IPS-18a (cell line): ENCODE measurements around the gene ZFP69.
"Not testable (repeated sequence)": the region's sequence is repeated elsewhere in the genome, so short reads cannot be mapped to it uniquely, and the experiment has no call there.

Experiments
- H3K27ac ChIP-seq: one replicate; pipeline ENCODE4 v1.5.1; 2013; ENCODE audit warnings: low read length
- H3K27me3 ChIP-seq: one replicate; pipeline ENCODE4 v1.6.1; 2013; ENCODE audit warnings: mild to moderate bottlenecking, low read length; ENCODE audit not compliant: control insufficient read depth, insufficient read depth
- H3K36me3 ChIP-seq: one replicate; pipeline ENCODE4 v1.6.1; 2013; ENCODE audit warnings: low read depth, low read length; ENCODE audit not compliant: control insufficient read depth
- H3K4me1 ChIP-seq: one replicate; pipeline ENCODE4 v1.6.1; 2013; ENCODE audit warnings: low read depth, low read length; ENCODE audit not compliant: control insufficient read depth
- H3K4me3 ChIP-seq: one replicate; pipeline ENCODE4 v1.5.1; 2013; ENCODE audit warnings: low read length
- H3K9ac ChIP-seq: one replicate; pipeline ENCODE4 v1.6.1; 2013; ENCODE audit warnings: mild to moderate bottlenecking, low read length, moderate library complexity
- H3K9me3 ChIP-seq: one replicate; pipeline ENCODE4 v1.6.1; 2013; ENCODE audit warnings: low read depth, low read length; ENCODE audit not compliant: control insufficient read depth

The ZFP69 gene

DNA sequence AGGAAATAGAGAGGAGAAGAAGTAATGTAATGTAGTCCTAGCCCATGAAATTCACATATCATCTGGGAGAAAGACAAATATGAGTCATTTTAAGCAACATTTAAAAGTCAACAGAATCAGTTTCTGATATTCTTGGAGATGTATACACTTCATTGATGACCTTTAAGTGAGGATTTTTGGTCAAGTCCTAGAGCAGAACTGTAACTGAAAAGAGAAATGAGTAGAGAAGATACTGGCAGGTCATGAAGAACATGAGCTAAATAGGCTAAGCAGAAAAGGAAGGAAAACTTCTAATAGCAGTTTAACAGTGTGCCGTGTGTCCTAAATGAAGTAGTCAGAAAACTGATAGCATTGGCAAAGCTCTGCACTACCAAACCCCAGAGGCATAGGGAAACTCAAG, 22.2 kb upstream of the ZFP69 start:
- Histone ChIP-seq H3K9me3 (peaks cover 40% of the 10 kb centered on the region), H3K4me3 (no peak overlapping the region), H3K36me3 (peaks cover 34% of the 10 kb centered on the region), H3K27me3 (no peaks in the 10 kb centered on the region), H3K4me1 (peaks cover 7% of the 10 kb centered on the region), H3K9ac (no peak overlapping the region), H3K27ac (no peak overlapping the region)

DNA sequence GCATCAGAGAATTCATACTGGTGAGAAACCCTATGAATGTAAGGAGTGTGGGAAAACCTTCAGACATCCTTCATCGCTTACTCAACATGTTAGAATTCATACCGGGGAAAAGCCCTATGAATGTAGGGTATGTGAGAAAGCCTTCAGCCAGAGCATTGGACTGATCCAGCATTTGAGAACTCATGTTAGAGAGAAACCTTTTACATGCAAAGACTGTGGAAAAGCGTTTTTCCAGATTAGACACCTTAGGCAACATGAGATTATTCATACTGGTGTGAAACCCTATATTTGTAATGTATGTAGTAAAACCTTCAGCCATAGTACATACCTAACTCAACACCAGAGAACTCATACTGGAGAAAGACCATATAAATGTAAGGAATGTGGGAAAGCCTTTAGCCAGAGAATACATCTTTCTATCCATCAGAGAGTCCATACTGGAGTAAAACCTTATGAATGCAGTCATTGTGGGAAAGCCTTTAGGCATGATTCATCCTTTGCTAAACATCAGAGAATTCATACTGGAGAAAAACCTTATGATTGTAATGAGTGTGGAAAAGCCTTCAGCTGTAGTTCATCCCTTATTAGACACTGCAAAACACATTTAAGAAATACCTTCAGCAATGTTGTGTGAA, 14.0 kb upstream of the ZFP69 start:
- no peak overlapping the region for H3K4me3 ChIP-seq
- H3K9me3 ChIP-seq = peaks cover 83% of the 10 kb centered on the region

DNA sequence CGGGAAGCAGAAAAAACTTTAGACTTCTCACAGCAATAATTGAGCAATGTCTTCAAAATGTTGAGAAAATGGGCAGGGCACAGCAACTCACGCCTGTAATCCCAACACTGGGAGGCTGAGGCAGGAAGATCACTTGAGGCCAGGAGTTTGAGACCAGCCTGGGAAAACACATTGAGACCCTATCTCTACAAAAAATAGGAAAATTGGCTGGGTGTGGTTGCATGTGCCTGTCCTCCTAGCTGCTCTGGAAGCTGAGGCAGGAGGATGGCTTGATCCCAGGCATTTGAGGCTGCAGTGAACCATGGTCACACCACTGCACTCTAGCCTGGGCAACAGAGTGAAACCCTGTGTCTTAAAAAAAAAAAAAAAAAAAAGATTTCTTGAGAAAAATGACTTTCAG, 7.8 kb upstream of the ZFP69 start:
- H3K36me3 ChIP-seq = no peaks in the 10 kb centered on the region
- H3K9me3 ChIP-seq = peaks cover 64% of the 10 kb centered on the region
- no peaks in the 10 kb centered on the region for H3K4me1 ChIP-seq
- no peak overlapping the region for H3K4me3 ChIP-seq
- H3K27me3 ChIP-seq = no peaks in the 10 kb centered on the region
- no peak overlapping the region for H3K9ac ChIP-seq
- H3K27ac ChIP-seq = no peak overlapping the region

More for the DNA sequence above, 14.0 kb upstream of the ZFP69 start:
- Histone ChIP-seq H3K36me3 (peaks cover 35% of the 10 kb centered on the region), H3K4me1 (no peaks in the 10 kb centered on the region), H3K27me3 (no peaks in the 10 kb centered on the region), H3K27ac (no peak overlapping the region), H3K9ac (no peak overlapping the region)

DNA sequence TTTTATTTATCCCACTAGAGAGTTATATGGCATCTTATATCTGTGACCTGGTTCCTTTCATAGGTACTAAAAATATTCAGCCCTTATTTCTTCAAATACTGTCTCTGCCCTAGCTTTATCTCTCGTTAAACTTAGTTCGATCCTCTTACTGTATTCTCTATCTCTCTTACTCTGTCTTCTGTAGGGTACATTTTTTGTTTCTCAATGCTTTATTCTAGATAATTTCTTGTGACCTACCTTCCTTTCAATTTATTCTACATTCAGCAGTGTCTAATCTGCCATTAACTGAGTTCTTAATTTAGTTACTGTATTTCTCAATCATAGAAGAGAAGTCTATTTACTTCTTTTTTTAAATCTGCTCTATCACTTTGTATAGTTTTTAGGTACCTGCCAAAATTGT, 1.8 kb upstream of the ZFP69 start:
- Histone ChIP-seq H3K4me1 (peaks cover 4% of the 10 kb centered on the region), H3K9ac (no peak overlapping the region), H3K27ac (no peak overlapping the region), H3K9me3 (peaks cover 19% of the 10 kb centered on the region), H3K4me3 (no peak overlapping the region), H3K36me3 (no peaks in the 10 kb centered on the region), H3K27me3 (peaks cover 8% of the 10 kb centered on the region)

DNA sequence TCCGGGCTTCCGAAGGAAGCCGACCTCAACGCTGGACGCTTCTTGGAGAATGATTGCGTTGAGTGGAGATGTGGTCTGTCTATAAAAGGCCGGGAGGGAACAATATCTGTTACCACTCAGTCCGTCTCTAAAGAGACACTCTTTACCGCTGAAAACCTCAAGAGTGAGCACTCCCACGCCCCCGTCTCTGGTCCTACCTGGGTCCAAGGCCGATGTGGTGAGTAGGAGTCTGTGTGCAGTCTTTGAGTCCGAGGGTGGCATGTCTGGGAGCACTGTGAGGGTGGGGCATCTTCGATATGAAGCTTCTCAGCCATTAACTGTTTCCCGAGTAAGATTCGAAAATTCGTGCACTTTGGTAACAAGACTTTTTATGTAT, 576 bp downstream of the ZFP69 start:
- H3K27me3 ChIP-seq = peaks cover 8% of the 10 kb centered on the region
- H3K9me3 ChIP-seq = peaks cover 15% of the 10 kb centered on the region
- no peak overlapping the region for H3K27ac ChIP-seq
- H3K4me1 ChIP-seq = peaks cover 4% of the 10 kb centered on the region
- peak overlapping the region; percentile 32 for H3K9ac ChIP-seq
- peaks cover 10% of the 10 kb centered on the region for H3K36me3 ChIP-seq
- peak overlapping the region; percentile 84 for H3K4me3 ChIP-seq

DNA sequence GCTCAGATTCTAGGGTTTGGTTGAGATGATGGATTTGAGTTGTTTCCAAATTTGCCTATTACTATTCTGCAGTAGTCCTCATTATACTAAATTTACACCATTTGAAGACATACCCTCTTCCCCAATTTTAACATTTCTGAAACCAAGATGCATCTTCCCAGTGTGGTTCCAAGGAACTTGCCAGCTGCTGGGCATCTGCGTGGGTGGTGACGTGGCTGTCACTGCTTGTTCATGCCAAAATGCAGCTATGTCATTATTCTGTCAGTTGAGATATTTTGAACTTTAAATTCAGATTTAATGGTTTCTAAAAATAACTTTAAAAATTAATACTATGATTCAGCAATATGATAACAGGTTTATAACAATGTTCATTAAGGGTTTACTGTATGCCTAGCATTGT, 1.2 kb downstream of the ZFP69 start:
- no peak overlapping the region for H3K27ac ChIP-seq
- H3K9ac ChIP-seq = no peak overlapping the region
- peaks cover 11% of the 10 kb centered on the region for H3K36me3 ChIP-seq
- peaks cover 8% of the 10 kb centered on the region for H3K27me3 ChIP-seq
- peaks cover 12% of the 10 kb centered on the region for H3K9me3 ChIP-seq
- peak overlapping the region; percentile 84 for H3K4me3 ChIP-seq
- peaks cover 4% of the 10 kb centered on the region for H3K4me1 ChIP-seq

DNA sequence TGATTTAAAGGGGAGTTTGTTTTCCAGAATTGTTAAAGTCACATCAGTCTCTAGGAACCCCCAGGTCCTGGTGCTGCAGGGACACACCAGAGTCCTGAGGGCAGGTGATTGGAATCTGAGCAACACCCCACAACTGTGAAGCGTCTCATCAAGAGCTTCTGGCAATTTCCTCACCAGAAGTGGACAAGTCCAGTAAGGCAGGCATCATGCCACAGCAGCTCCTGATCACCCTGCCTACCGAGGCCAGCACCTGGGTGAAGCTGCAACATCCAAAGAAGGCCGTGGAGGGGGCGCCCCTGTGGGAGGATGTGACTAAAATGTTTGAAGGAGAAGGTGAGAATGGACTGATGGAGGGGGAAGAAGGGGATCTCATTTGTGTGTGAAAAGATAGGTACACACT, 2.1 kb downstream of the ZFP69 start:
- Histone ChIP-seq H3K27ac (no peak overlapping the region), H3K27me3 (peaks cover 8% of the 10 kb centered on the region), H3K4me1 (peaks cover 4% of the 10 kb centered on the region), H3K4me3 (no peak overlapping the region), H3K9me3 (peaks cover 12% of the 10 kb centered on the region), H3K9ac (no peak overlapping the region), H3K36me3 (peaks cover 11% of the 10 kb centered on the region)

DNA sequence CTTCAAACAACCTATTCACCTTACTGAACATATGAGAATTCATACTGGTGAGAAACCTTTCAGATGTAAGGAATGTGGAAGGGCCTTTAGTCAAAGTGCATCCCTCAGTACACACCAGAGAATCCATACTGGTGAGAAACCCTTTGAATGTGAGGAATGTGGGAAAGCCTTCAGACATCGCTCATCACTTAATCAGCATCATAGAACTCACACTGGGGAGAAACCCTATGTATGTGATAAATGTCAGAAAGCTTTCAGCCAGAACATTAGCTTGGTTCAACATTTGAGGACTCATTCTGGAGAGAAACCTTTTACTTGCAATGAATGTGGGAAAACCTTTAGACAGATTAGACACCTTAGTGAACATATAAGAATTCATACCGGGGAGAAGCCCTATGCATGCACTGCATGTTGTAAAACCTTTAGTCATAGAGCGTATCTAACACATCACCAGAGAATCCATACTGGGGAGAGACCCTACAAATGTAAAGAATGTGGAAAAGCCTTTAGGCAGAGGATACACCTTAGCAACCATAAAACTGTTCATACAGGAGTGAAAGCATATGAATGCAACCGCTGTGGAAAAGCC, 18.3 kb downstream of the ZFP69 start:
- Histone ChIP-seq H3K9ac (no peak overlapping the region), H3K27me3 (no peaks in the 10 kb centered on the region), H3K36me3 (peaks cover 19% of the 10 kb centered on the region), H3K4me1 (no peaks in the 10 kb centered on the region), H3K4me3 (no peak overlapping the region), H3K9me3 (peaks cover 18% of the 10 kb centered on the region), H3K27ac (no peak overlapping the region)

DNA sequence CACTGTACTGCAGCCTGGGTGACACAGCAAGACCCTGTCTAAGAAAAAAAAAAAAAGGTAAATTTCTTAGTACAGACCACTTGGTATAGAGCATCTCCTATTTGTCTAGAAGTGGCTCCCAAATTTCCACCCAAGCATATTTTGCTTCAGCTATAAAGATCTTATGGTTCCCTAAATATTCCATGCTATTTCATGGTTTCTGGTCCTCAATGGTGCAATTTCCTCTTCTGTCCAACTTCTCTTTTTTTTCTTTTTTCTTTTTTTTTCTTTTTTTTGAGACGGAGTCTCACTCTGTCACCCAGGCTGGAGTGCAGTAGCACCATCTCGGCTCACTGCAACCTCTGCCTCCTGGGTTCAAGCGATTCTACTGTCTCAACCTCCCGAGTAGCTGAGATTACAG, 25.6 kb downstream of the ZFP69 start:
- not testable (repeated sequence) for H3K4me1 ChIP-seq, H3K9ac ChIP-seq, H3K9me3 ChIP-seq, H3K4me3 ChIP-seq, H3K36me3 ChIP-seq, H3K27ac ChIP-seq, H3K27me3 ChIP-seq

DNA sequence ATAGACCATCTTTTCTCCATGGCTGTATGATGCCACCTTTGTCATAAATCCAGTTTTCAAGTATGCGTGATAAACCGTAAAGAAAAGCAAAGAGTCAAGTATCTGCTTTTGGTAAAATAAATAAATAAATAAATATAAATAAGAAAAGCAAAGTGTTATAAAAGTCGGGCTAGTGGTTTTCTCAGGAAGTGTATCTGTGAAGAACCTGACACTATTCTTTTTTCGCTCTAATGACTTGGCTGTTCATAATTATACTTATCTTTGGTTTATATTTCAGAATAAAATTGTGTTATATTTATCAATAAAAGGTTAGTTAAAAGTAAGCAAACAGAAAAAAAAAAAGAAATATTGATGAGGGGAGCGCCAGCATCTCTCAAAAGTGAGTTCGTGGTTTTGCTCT, 30.9 kb downstream of the ZFP69 start:
- no peak overlapping the region for H3K27ac ChIP-seq
- H3K9ac ChIP-seq = peak overlapping the region; percentile 67
- H3K36me3 ChIP-seq = no peaks in the 10 kb centered on the region
- no peaks in the 10 kb centered on the region for H3K4me1 ChIP-seq
- peaks cover 12% of the 10 kb centered on the region for H3K27me3 ChIP-seq
- H3K9me3 ChIP-seq = peaks cover 2% of the 10 kb centered on the region
- peak overlapping the region; percentile 85 for H3K4me3 ChIP-seq

DNA sequence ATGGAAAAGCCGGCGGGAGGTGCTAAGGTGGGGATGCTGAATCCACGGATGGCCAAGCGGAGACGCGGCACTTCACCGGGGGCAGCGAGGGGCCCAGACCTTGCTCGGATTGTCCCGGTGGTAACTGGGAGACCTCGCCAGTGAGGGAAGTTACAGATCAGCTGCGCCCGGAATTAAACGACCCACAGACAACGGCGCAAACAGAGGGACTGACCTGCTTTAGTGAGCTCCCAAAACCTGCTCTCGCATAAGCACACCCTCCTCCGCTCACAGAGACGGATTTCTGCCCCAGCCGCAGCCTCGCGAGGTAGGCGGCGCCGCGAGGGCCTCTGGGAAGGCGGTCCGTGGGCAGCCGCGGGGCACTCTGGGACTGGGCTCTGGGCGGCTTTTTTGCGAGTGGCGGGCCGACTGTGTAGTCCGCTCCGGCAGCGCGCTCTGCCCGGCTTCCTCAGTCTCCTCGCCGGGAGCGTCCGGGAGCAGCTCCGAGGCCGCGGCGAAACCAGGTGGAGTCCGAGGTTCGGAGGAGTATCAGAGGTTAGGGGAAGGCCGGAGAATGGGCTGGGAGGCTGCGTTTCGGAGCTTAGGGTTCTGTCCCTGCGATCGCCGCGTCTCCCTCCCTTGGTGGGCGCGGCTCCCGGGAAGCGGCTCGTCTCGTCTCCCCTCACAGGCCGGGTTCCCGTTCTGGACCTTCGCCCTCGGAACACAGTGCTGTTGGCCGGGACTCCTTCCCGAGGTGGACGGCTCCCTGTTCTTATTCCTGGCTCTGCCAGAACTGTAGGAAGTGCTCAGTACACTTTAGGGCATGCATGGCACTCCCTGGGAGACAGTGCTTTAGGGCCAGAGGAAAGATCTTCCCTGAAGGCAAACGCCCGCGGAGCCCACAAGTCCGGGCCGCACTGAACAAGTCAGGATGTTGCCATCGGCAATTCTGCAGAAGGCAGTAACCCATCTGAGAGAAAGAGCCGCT, 31.6 kb downstream of the ZFP69 start, which contains the start of gene EXO5:
Gene EXO5 (plus strand): TSS at position 393 of the 967 bp plus-strand sequence. CDS start 5,778 bp downstream, outside the sequence.
- Histone ChIP-seq H3K9me3 (peaks cover 2% of the 10 kb centered on the region), H3K4me3 (peak within 1 kb of the TSS; percentile 85), H3K36me3 (no peaks in the 10 kb centered on the region), H3K4me1 (no peaks in the 10 kb centered on the region), H3K9ac (peak within 1 kb of the TSS; percentile 67), H3K27ac (no peak within 1 kb of the TSS), H3K27me3 (peaks cover 12% of the 10 kb centered on the region)
